HEK293 (cell line): Measurements from ENCODE around the gene SWI5.

Source experiments
- ATF2 ChIP-seq: fragments of 450-650 bp; formaldehyde crosslinking; IDR thresholded peaks from 2 replicates; pipeline ENCODE4 v1.5.1; 2016; ENCODE audit warnings: missing biosample characterization, missing genetic modification characterization, low read depth
- BCL11B ChIP-seq: fragments of 450-650 bp; formaldehyde crosslinking; IDR thresholded peaks from 2 replicates; pipeline ENCODE4 v1.5.1; 2016; ENCODE audit warnings: low read depth, missing biosample characterization, missing genetic modification characterization
- FEZF1 ChIP-seq: fragments of 450-650 bp; formaldehyde crosslinking; IDR thresholded peaks from 2 replicates; pipeline ENCODE4 v1.5.1; 2016; ENCODE audit warnings: missing biosample characterization, missing genetic modification characterization
- GLIS1 ChIP-seq: fragments of 450-650 bp; formaldehyde crosslinking; IDR thresholded peaks from 2 replicates; pipeline ENCODE4 v1.5.1; 2016; ENCODE audit warnings: missing biosample characterization, missing genetic modification characterization
- GLIS2 ChIP-seq: fragments of 450-650 bp; formaldehyde crosslinking; IDR thresholded peaks from 2 replicates; pipeline ENCODE4 v1.5.1; 2016; ENCODE audit warnings: missing biosample characterization, missing genetic modification characterization
- OSR2 ChIP-seq: fragments of 450-650 bp; formaldehyde crosslinking; IDR thresholded peaks from 2 replicates; pipeline ENCODE4 v1.5.1; 2016; ENCODE audit warnings: missing biosample characterization, missing genetic modification characterization
- PRDM2 ChIP-seq: fragments of 450-650 bp; formaldehyde crosslinking; IDR thresholded peaks from 2 replicates; pipeline ENCODE4 v1.5.1; 2016; ENCODE audit warnings: missing biosample characterization, missing genetic modification characterization, borderline replicate concordance
- SALL2 ChIP-seq: fragments of 450-650 bp; formaldehyde crosslinking; IDR thresholded peaks from 2 replicates; pipeline ENCODE4 v1.5.0; 2017; ENCODE audit warnings: missing biosample characterization, mild to moderate bottlenecking, missing genetic modification characterization, borderline replicate concordance
- SCRT1 ChIP-seq: fragments of 450-650 bp; formaldehyde crosslinking; IDR thresholded peaks from 2 replicates; pipeline ENCODE4 v1.5.1; 2016; ENCODE audit warnings: missing biosample characterization, missing genetic modification characterization, borderline replicate concordance
- SP7 ChIP-seq: fragments of 450-650 bp; formaldehyde crosslinking; IDR thresholded peaks from 2 replicates; pipeline ENCODE4 v1.5.1; 2016; ENCODE audit warnings: missing biosample characterization, missing genetic modification characterization
- ZBTB20 ChIP-seq: fragments of 450-650 bp; formaldehyde crosslinking; IDR thresholded peaks from 2 replicates; pipeline ENCODE4 v1.5.1; 2016; ENCODE audit warnings: missing biosample characterization, missing genetic modification characterization
- ZBTB7A ChIP-seq: fragments of 450-650 bp; formaldehyde crosslinking; IDR thresholded peaks from 2 replicates; pipeline ENCODE4 v1.5.1; 2016; ENCODE audit warnings: low read depth, missing biosample characterization, missing genetic modification characterization
- ZFP69B ChIP-seq: fragments of 450-650 bp; formaldehyde crosslinking; IDR thresholded peaks from 2 replicates; pipeline ENCODE4 v1.5.1; 2016; ENCODE audit warnings: missing biosample characterization, missing genetic modification characterization
- ZNF112 ChIP-seq: fragments of 450-650 bp; formaldehyde crosslinking; IDR thresholded peaks from 2 replicates; pipeline ENCODE4 v1.5.0; 2017; ENCODE audit warnings: missing biosample characterization, missing genetic modification characterization
- ZNF138 ChIP-seq: fragments of 450-650 bp; formaldehyde crosslinking; IDR thresholded peaks from 2 replicates; pipeline ENCODE4 v1.5.1; 2016; ENCODE audit warnings: missing biosample characterization, missing genetic modification characterization, borderline replicate concordance
- ZNF155 ChIP-seq: fragments of 450-650 bp; formaldehyde crosslinking; IDR thresholded peaks from 2 replicates; pipeline ENCODE4 v1.5.1; 2016; ENCODE audit warnings: missing biosample characterization, missing genetic modification characterization
- ZNF174 ChIP-seq: fragments of 450-650 bp; formaldehyde crosslinking; IDR thresholded peaks from 2 replicates; pipeline ENCODE4 v1.5.0; 2017; ENCODE audit warnings: missing biosample characterization, mild to moderate bottlenecking, missing genetic modification characterization
- ZNF202 ChIP-seq: fragments of 450-650 bp; formaldehyde crosslinking; IDR thresholded peaks from 2 replicates; pipeline ENCODE4 v1.5.1; 2016; ENCODE audit warnings: missing biosample characterization, missing genetic modification characterization, borderline replicate concordance
- ZNF211 ChIP-seq: fragments of 450-650 bp; formaldehyde crosslinking; IDR thresholded peaks from 2 replicates; pipeline ENCODE4 v1.5.1; 2016; ENCODE audit warnings: low read depth, missing biosample characterization, missing genetic modification characterization
- ZNF214 ChIP-seq: fragments of 450-650 bp; formaldehyde crosslinking; IDR thresholded peaks from 2 replicates; pipeline ENCODE4 v1.5.1; 2017; ENCODE audit warnings: missing biosample characterization, mild to moderate bottlenecking, missing genetic modification characterization, borderline replicate concordance
- ZNF221 ChIP-seq: fragments of 450-650 bp; formaldehyde crosslinking; IDR thresholded peaks from 2 replicates; pipeline ENCODE4 v1.5.1; 2017; ENCODE audit warnings: missing biosample characterization, missing genetic modification characterization, borderline replicate concordance
- ZNF354C ChIP-seq: fragments of 450-650 bp; formaldehyde crosslinking; IDR thresholded peaks from 2 replicates; pipeline ENCODE4 v1.5.1; 2016; ENCODE audit warnings: missing biosample characterization, missing genetic modification characterization, low read depth, borderline replicate concordance
- ZNF394 ChIP-seq: fragments of 450-650 bp; formaldehyde crosslinking; IDR thresholded peaks from 2 replicates; pipeline ENCODE4 v1.5.1; 2016; ENCODE audit warnings: missing biosample characterization, missing genetic modification characterization, mild to moderate bottlenecking, moderate library complexity, borderline replicate concordance
- ZNF521 ChIP-seq: fragments of 450-650 bp; formaldehyde crosslinking; IDR thresholded peaks from 2 replicates; pipeline ENCODE4 v1.5.1; 2017; ENCODE audit warnings: missing biosample characterization, mild to moderate bottlenecking, missing genetic modification characterization
- ZNF544 ChIP-seq: fragments of 450-650 bp; formaldehyde crosslinking; IDR thresholded peaks from 2 replicates; pipeline ENCODE4 v1.5.0; 2017; ENCODE audit warnings: missing biosample characterization, missing genetic modification characterization
- ZNF549 ChIP-seq: fragments of 450-650 bp; IDR thresholded peaks from 2 replicates; pipeline ENCODE4 v1.5.1; 2018; ENCODE audit warnings: missing biosample characterization, missing genetic modification characterization, mild to moderate bottlenecking, inconsistent platforms, moderate library complexity
- ZNF704 ChIP-seq: fragments of 450-650 bp; formaldehyde crosslinking; IDR thresholded peaks from 2 replicates; pipeline ENCODE4 v1.5.1; 2016; ENCODE audit warnings: missing biosample characterization, missing genetic modification characterization
- ZNF76 ChIP-seq: fragments of 450-650 bp; formaldehyde crosslinking; IDR thresholded peaks from 2 replicates; pipeline ENCODE4; 2016; ENCODE audit warnings: low read depth, missing biosample characterization, missing genetic modification characterization, borderline replicate concordance
- ZNF768 ChIP-seq: fragments of 450-650 bp; formaldehyde crosslinking; IDR thresholded peaks from 2 replicates; pipeline ENCODE4 v1.5.1; 2018; ENCODE audit warnings: missing biosample characterization, mild to moderate bottlenecking, missing genetic modification characterization
- ZSCAN18 ChIP-seq: fragments of 450-650 bp; formaldehyde crosslinking; IDR thresholded peaks from 2 replicates; pipeline ENCODE4 v1.5.1; 2016; ENCODE audit warnings: missing biosample characterization, missing genetic modification characterization

SWI5 gene

GRCh38 chr9:128275198-128276007, 673 bp upstream of the SWI5 start, which contains the start of gene GOLGA2 (continued):
- TF ChIP-seq ZNF521 (tag by site-specific recombination) (no peak), OSR2 (tag by site-specific recombination) (no peak), ZNF214 (no peak), ZNF76 (peak; percentile 8; the same call in 1 of the 2 replicates), PRDM2 (tag by site-specific recombination) (no peak), ATF2 (tag by site-specific recombination) (peak; percentile 93), ZNF202 (tag by site-specific recombination) (no peak), ZNF394 (tag by site-specific recombination) (no peak), ZNF112 (tag by site-specific recombination) (no peak), ZFP69B (tag by site-specific recombination) (no peak), BCL11B (tag by site-specific recombination) (0 out of 2 replicates have a peak, but pooled peaks have one; percentile 15), ZNF138 (tag by site-specific recombination) (no peak), ZNF704 (no peak), ZNF544 (tag by site-specific recombination) (no peak), SALL2 (tag by site-specific recombination) (no peak), GLIS1 (peak; percentile 73), ZBTB20 (tag by site-specific recombination) (peak; percentile 77), ZNF354C (tag by site-specific recombination) (no peak), ZBTB7A (no peak), GLIS2 (tag by site-specific recombination) (peak; percentile 77), FEZF1 (tag by site-specific recombination) (no peak), SP7 (tag by site-specific recombination) (no peak), ZNF211 (tag by site-specific recombination) (no peak), ZNF549 (tag by site-specific recombination) (no peak), ZNF155 (no peak), SCRT1 (tag by site-specific recombination) (no peak), ZNF221 (tag by site-specific recombination) (no peak), ZNF768 (tag by site-specific recombination) (no peak), ZNF174 (tag by site-specific recombination) (no peak), ZSCAN18 (tag by site-specific recombination) (no peak)
